Measurements from ENCODE around the gene ACOXL.

ACOXL gene

DNA sequence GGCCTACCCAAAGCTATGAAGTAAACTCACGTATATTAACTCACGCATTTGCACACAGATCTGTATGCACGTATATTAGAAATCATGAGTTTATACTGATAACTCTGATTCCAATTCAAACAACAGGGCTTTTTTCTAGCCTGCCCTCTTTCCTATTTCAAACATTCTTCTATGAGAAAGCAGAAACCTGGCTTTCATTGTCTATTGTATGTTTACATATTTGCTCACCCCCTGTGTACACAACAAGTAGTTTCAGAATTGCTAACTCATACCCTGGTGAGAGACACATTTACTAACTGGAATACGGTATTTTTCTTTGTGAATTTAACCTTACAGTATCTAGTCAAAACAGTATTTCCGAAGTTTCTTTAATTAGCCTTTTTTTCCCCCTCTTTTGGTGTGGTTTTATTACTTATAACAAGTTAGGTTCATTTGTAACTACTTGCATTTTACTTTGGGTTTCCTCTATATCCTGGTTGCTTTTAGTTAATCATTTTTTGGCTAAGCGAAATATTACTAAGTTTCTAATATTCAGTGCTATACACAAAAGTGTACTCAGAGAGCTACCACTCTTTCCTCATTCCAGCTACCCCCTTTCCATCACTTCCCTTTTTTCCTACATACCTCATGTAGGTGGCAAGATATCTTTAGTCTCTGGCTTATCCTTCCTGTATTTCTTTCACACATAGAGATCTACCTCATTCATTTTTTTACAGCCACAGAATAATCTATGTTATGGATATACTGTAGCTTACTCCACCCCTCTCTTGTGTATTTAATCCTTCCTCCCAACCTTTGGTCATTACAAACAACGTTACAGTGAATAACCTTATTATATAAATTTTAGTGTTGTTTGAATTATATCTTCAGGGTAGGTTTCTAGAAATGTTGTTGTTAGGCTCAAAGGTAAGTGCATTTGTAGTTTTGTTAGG lies 275.6 kb downstream of the ACOXL start:
- DNase-seq (ENCODE audit: low read depth in 3 of 3), result no peak

DNA sequence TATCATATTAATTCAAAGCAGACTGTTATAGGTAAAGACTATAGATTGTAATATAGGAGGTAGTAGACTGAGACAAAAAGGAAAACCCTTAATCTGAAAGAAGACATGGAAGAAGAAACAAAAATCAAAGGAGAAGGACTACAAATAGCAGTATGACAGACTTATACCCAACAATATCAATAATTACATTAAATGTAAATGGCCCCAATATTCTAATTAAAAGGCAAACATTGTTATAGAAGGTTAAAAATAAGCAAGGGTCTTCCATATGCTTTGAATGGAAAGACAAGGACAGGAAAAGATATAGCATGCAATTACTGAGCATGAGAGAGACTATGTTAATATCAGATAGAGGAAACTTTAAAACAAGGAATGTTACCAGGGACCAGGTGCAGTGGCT lies 278.8 kb downstream of the ACOXL start:
- DNase-seq (ENCODE audit: low read depth in 3 of 3), result no peak

- DNase-seq (ENCODE audit: low read depth in 3 of 3), result no peak
Measured at GRCh38 chr2:111015283-111015995, 283.1 kb downstream of the ACOXL start.

GRCh38 chr2:111017034-111017622 lies 284.8 kb downstream of the ACOXL start:
- DNase-seq (ENCODE audit: low read depth in 3 of 3), result no peak

DNA sequence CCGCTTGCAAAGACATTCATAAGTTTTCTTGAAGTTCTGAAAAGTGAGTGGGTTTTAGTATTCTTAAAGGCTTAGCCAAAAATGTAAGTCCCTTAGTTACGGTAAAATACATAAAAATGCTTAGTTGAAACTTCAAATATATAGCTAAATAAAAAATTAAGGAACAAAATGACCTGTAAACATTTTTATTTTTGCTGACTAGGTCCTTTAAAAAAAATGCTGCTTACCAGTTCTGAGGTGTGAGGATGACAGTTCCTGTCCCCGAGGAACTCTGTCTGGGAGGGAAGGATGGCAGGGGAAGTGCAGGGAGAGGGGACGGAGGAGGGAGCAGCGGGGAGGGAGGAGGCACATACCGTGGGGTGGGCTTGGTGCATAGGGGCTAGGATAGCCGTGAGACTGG lies 285.5 kb downstream of the ACOXL start:
- no peak for DNase-seq (ENCODE audit: low read depth in 3 of 3)

- no peak for DNase-seq (ENCODE audit: low read depth in 3 of 3)
Measured at GRCh38 chr2:111019381-111019780, 287.0 kb downstream of the ACOXL start.

- no peak for DNase-seq (ENCODE audit: low read depth in 3 of 3)
Measured at GRCh38 chr2:111022633-111023032, 290.3 kb downstream of the ACOXL start.

GRCh38 chr2:111024496-111024895 lies 292.1 kb downstream of the ACOXL start:
- DNase-seq (ENCODE audit: low read depth in 3 of 3), result no peak

DNA sequence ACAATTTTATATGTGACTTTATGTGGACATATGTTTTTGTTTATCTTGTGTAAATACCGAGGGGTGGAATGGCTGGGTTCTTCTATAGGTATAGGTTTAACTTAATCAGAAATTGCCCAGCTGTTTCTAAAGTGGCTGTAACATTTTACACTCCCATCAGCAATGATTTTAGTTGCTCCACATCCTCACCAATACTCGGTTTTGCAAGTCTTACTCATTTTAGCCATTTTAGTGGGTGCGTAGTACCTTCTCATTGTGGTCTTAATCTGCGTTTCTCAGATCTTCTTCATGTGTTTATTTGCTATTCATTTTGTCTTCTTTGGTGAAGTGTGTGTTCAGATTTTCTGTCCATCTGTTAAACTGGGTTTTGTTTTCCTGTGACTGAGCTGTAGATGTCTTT lies 292.9 kb downstream of the ACOXL start:
- no peak for DNase-seq (ENCODE audit: low read depth in 3 of 3)

DNA sequence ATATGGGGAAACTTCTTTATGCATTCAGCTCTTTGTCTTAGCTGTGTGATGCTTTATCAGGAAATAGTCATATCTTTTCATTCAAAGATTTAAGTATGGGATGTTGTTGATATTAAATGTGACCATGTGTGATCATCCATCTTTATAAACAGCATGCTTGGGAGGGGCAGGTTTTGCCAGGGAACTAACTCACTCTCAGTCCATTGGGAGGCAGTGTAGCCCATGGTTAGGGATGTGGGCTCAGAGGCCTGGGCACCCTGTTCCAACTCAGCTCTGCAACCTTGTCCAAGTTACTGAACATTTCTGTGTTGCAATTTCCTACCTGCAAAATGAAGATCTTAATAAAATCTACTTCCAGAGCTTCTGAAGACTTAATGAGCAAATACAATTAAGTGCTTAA lies 296.3 kb downstream of the ACOXL start:
- DNase-seq (ENCODE audit: low read depth in 3 of 3), result no peak

DNA sequence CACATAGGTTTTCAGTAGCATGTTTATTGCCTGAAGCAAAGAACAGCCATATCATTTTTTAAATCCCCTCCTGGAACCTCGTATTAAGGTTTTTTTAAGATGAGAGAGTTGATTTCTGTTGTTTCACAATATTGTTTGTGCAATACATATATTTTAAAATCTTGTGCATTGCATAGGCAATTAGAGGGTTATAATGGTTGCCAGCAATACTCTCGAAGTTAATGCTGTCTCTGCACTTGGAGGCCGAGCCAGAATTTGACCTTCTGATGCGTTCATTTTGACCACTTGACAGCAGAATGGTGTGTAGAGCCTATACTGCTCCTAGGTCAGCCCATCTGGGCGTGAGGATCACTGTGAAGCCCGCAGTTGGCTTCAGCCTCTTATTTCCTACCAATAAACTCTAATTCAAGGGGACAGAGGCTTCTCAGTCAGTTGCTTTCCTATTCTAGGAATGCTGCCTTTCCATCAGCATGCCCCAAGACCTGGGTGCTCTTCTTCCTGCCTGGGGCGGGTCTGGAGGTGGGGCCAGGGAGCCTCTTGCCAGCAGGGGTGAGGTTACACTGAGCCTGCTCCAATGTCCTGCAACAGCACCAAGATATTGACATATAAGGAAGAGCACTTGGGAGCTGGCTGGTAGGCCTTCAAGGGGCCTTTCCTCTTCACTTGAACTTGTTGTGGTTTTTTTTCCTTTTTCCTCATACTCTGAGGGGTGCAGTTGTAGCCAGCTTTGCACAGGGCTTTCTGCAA lies 297.0 kb downstream of the ACOXL start:
- no peak for DNase-seq (ENCODE audit: low read depth in 3 of 3)

DNA sequence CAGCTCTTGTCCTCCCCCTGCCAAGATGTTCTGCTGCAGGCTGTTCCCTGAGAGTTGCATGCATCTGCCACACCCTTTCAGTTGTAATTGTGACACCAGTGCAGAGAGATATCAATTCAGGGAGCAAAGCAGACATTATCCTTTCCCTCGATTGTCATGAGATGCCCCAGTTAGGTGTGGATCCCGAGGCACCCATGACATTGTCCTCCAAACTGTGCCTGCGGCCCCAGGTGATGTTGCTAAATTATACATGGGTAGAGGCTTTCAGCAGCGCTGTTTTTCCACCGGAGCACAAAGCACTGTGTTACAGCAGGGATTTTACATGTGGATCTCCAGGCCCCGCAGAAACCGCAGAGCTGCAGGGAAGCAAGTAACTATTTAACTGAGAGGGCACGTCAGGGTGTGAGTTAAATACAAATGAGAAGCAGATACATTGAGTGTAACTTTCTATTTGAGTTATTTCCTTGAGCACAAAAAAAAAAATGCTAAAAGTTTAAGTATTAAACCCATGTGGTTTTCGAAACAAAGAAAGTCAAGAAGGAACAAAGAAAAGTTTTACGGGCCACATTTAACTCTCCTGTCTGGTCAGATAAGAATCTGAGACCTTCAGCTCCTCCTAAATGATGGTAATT lies 298.0 kb downstream of the ACOXL start:
- no peak for DNase-seq (ENCODE audit: low read depth in 3 of 3)

DNA sequence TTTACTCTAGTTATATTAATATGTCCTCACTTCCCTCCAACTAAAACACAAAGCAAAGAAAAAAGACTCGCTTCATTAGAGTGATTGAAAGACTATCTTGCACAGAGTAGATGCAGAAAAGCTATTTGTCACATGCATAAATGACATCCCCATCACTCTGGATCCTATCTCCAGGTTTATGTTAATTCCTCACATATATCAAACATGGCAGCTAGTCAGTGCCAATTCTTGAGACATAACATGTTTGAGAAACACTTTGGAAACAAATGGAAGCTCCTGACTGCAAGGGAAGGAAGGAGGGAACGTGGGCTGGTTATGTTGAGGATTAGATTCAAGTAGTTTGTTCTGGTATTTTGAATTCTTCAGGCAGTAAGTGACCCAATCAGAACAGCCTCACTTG lies 298.6 kb downstream of the ACOXL start:
- no peak for DNase-seq (ENCODE audit: low read depth in 3 of 3)

DNA sequence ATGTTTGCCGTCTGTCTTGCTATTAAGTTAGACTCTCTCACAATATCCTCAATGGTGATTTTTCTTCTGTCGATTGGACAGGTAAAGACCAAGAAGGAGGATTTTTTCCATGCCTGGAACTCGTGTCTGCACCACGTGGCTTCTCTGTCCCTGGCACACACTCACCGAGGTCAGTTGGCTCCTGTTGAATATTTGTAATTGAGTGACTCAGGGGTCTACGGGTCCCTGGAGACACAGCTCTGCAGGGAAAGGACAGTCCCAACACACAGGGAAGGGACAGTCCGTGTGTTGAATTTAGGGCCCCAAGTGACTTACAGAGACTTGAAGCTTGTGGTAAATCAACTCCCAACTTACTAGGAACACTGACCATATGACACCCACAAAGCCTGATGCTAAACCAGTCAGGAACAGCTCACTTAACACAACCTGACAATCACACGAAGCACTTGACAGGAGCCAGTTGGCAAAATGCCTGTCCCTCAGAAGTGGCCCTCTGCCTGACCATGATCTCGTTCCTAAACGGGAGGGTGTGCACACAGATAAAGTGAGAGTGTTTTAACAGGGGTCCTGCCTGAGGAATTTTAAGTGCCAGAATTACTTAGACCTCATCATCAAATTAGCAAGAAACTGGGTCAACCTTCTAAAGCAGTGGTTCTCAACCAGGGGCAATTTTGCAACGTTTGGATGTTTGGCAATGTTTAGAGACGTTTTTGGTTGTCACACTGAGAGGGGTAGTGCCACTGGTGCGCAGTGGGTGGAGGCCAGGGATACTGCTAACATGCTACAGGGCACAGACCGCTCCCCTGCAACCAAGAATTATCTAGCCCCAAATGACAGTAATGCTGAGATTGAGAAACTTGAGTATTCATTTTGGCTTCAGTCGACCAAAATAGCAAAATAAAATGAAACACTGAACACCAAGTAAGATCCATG lies 299.4 kb downstream of the ACOXL start:
- DNase-seq (ENCODE audit: low read depth in 3 of 3), result no peak

- DNase-seq (ENCODE audit: low read depth in 3 of 3), result no peak
Measured at GRCh38 chr2:111032721-111033429, 300.5 kb downstream of the ACOXL start.

DNA sequence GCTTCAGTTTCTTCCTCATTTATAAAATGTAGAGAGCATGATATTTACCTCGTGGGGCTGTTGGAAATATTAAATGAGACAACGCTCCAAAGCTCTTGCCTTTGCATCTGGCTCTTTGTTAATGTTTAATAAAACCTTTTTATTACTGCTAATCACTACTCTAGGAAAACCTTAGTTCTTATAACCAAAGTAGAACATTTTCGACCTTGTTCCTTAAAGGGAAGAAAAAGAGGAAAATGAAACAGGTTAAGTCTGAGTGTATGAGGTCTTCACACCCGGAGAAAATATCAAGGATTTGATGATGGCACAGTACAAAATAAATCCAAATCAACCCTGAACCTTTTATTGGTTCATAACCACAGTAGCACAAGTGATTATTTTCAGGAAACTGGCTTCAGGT lies 301.8 kb downstream of the ACOXL start:
- DNase-seq (ENCODE audit: low read depth in 3 of 3), result no peak

GRCh38 chr2:111034606-111035005 lies 302.2 kb downstream of the ACOXL start:
- DNase-seq (ENCODE audit: low read depth in 3 of 3), result no peak

GRCh38 chr2:111035830-111036441 lies 303.6 kb downstream of the ACOXL start:
- no peak for DNase-seq (ENCODE audit: low read depth in 3 of 3)

DNA sequence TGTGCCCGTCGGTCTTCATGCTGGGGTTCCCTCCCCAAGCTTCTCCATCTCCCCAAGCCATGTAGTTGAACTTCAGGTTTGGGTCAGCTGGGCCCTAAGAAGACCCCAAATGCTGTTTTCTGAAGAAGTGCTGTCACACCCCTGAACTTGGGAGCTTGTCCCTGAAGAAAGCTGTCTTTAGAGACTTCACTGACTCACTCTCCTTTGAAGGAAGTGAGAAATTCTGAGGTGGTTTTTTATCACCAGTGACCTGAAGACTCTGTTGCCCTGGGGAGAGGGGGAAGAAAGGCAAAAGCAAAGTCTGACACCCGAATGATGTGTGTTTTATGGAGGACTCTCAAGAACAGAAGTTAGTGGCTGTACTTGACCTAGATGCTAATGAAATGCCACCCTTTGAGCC lies 304.8 kb downstream of the ACOXL start:
- no peak for DNase-seq (ENCODE audit: low read depth in 3 of 3)
